MG63 (cell line): Measurements from ENCODE around the gene LCLAT1. TPM values are rescaled to one million over a fixed set of nuclear protein-coding genes. Genes with fewer than 3 reads are reported as not detected.
"Not testable (repeated sequence)": the region's sequence is repeated elsewhere in the genome, so short reads cannot be mapped to it uniquely, and the experiment has no call there.

Source experiments
- DNase-seq: peaks from one replicate; pipeline ENCODE4 v3.0.0-alpha.2; 2020
- H3K27me3 ChIP-seq: fragments of 250-450 bp; sonication (Bioruptor Pico); 2 replicates; pipeline ENCODE4 v1.5.1; 2020; ENCODE audit warnings: mild to moderate bottlenecking, moderate library complexity
- H3K36me3 ChIP-seq: fragments of 250-450 bp; sonication (Bioruptor Pico); 2 replicates; pipeline ENCODE4 v1.5.1; 2020; ENCODE audit warnings: mild to moderate bottlenecking, moderate library complexity
- H3K4me3 ChIP-seq: fragments of 250-450 bp; sonication (Bioruptor Pico); 2 replicates; pipeline ENCODE4 v1.5.1; 2020; ENCODE audit warnings: mild to moderate bottlenecking, moderate library complexity
- H3K9me3 ChIP-seq: fragments of 250-450 bp; sonication (Bioruptor Pico); 2 replicates; pipeline ENCODE4 v1.5.1; 2020; ENCODE audit warnings: mild to moderate bottlenecking, moderate library complexity
- total RNA-seq: library from RNA; depleted of rRNA; stranded (reverse); fragments of >200 nt; shearing (Covaris generic); gene quantifications from 2 replicates; pipeline ENCODE4 v1.2.3, GENCODE V29; 2014; ENCODE audit warnings: low replicate concordance

The LCLAT1 gene
- total RNA-seq, 1 experiment from 2014 or later = 12.0 TPM

GRCh38 chr2:30569946-30570345 lies 122.9 kb downstream of the LCLAT1 start:
- H3K27me3 ChIP-seq = no peaks in the 10 kb centered on the region
- no peaks in the 10 kb centered on the region for H3K36me3 ChIP-seq
- no peak overlapping the region for H3K4me3 ChIP-seq
- DNase-seq = no peak
- no peaks in the 10 kb centered on the region for H3K9me3 ChIP-seq

DNA sequence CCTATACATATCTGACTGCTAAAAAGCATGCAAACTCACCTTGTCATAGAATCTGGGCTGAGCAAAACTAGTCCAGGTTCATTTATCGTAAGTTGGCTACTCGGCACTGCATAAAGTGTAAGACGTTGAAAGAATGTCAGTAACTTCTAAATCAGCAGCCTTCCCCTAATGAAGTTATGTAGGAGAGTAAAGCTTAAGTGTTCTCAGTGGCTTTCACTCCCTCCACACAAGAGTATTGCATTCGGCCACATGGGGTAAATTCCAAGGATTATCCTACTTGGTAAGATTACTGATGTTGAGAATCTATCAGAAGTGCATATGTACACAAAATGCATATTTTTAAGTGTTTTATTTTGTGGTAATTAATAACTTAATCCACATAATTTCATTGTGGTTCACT lies 130.1 kb downstream of the LCLAT1 start:
- Histone ChIP-seq H3K9me3 (no peaks in the 10 kb centered on the region), H3K27me3 (no peaks in the 10 kb centered on the region)

DNA sequence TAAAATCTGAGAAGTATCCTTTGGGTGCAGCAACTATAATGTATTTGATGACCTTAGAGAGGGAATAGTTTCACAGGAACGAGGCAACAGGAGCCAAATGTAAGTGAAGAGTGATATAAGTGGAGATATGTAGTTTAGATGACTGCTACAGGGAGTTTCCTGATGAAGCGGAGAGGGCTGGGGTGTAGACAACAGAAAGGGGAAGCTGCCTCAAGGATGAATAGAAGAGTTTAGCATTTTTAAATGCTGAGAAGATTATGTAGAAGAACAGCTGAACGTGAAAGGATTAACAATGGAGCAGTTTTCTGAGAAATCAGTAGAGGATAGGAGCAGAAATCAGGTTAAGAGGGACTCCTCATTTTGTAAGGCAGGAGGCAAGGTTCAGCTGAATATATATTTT lies 133.3 kb downstream of the LCLAT1 start:
- H3K27me3 ChIP-seq = no peaks in the 10 kb centered on the region
- H3K36me3 ChIP-seq = no peaks in the 10 kb centered on the region
- DNase-seq = no peak
- no peak overlapping the region for H3K4me3 ChIP-seq
- H3K9me3 ChIP-seq = no peaks in the 10 kb centered on the region

More for the DNA sequence above, 130.1 kb downstream of the LCLAT1 start:
- no peak overlapping the region for H3K4me3 ChIP-seq
- no peak for DNase-seq
- no peaks in the 10 kb centered on the region for H3K36me3 ChIP-seq

DNA sequence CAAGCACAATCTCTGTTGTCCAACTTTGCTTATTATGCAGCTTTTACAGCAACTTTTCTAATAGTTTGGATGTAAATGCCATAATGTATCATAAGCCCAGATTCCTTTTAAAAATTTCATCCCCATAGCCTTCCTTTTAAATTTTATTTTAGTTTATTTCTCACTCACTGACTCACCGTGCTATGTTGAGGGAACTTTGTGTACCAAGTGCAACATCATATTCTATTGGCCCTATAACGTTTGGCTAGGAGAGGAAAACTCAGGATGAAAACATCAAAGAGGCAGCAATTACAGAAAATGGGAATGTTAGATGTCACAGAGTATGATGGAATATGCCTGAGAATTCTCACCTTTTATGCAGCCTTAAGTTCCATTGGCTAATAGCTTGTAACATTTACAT lies 135.5 kb downstream of the LCLAT1 start:
- H3K36me3 ChIP-seq = no peaks in the 10 kb centered on the region
- no peaks in the 10 kb centered on the region for H3K27me3 ChIP-seq
- H3K9me3 ChIP-seq = no peaks in the 10 kb centered on the region
- no peak overlapping the region for H3K4me3 ChIP-seq
- DNase-seq = no peak

DNA sequence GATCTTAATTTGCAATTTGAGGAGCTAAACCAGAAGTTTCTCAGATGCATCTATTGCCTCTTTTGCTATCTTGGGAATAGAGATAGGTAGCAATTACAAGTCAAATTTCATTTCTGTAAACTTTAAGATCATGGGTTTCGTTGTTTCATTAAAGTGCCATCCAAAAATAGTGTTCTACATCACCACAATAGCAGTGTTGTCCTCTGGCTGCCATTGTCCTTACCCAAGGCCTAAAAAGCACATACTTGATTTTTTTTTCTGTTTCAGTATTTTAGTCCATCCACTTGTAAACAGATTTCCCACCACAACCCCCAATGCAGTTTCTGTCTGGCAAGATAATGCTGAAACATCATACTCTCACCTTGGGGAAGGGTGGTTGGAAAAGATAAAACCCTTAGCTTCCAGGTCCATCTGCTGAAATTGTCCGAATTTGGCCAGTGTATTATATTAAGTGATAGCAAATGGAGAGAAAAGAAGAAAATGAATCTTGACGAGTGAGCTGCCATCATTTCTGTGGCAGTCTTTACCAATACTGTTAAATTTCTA lies 136.2 kb downstream of the LCLAT1 start:
- Histone ChIP-seq H3K36me3 (no peaks in the 10 kb centered on the region), H3K27me3 (no peaks in the 10 kb centered on the region), H3K9me3 (no peaks in the 10 kb centered on the region), H3K4me3 (no peak overlapping the region)
- DNase-seq = no peak

GRCh38 chr2:30584116-30584515 lies 137.1 kb downstream of the LCLAT1 start:
- Histone ChIP-seq H3K36me3 (no peaks in the 10 kb centered on the region), H3K4me3 (no peak overlapping the region), H3K9me3 (no peaks in the 10 kb centered on the region), H3K27me3 (no peaks in the 10 kb centered on the region)
- no peak for DNase-seq

- Histone ChIP-seq H3K27me3 (no peaks in the 10 kb centered on the region), H3K36me3 (no peaks in the 10 kb centered on the region), H3K9me3 (no peaks in the 10 kb centered on the region), H3K4me3 (no peak overlapping the region)
- no peak for DNase-seq
Observed at GRCh38 chr2:30588994-30589393, 141.9 kb downstream of the LCLAT1 start.

- H3K4me3 ChIP-seq = no peak overlapping the region
- no peaks in the 10 kb centered on the region for H3K36me3 ChIP-seq
- H3K9me3 ChIP-seq = no peaks in the 10 kb centered on the region
- no peak for DNase-seq
- H3K27me3 ChIP-seq = no peaks in the 10 kb centered on the region
Observed at GRCh38 chr2:30590407-30590806, 143.4 kb downstream of the LCLAT1 start.

- H3K36me3 ChIP-seq = no peaks in the 10 kb centered on the region
- no peaks in the 10 kb centered on the region for H3K27me3 ChIP-seq
- H3K4me3 ChIP-seq = no peak overlapping the region
- no peaks in the 10 kb centered on the region for H3K9me3 ChIP-seq
- DNase-seq = no peak
Observed at GRCh38 chr2:30591186-30591585, 144.1 kb downstream of the LCLAT1 start.

- H3K9me3 ChIP-seq = 0 out of 2 replicates have a peak, but pooled peaks cover 6% of the 10 kb centered on the region
- H3K27me3 ChIP-seq = no peaks in the 10 kb centered on the region
- no peak overlapping the region for H3K4me3 ChIP-seq
- no peak for DNase-seq
- peaks cover 7% of the 10 kb centered on the region for H3K36me3 ChIP-seq
Observed at GRCh38 chr2:30601375-30601774, 154.3 kb downstream of the LCLAT1 start.

DNA sequence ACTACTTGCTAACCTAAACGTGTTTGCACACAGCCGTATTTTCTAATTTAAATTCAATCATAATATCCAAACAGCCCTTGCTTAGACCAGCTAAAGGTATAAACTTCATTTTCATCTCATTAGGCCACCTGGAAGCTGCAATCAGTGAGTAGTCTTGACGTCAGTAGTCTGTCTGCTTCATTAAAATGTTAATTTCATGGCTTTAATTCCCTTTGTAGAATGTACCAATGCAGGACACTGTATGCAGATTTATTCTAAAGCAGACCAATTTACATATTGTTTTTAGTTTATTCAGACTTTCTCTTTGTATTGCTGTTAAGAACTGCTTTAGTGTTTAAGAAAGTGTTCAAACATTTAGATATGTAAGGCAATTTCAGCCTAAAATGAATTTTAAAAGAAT lies 158.2 kb downstream of the LCLAT1 start:
- peaks cover 7% of the 10 kb centered on the region for H3K36me3 ChIP-seq
- no peak for DNase-seq
- H3K27me3 ChIP-seq = no peaks in the 10 kb centered on the region

GRCh38 chr2:30608643-30609042 lies 161.6 kb downstream of the LCLAT1 start:
- Histone ChIP-seq H3K4me3 (no peak overlapping the region), H3K9me3 (no peaks in the 10 kb centered on the region), H3K27me3 (no peaks in the 10 kb centered on the region), H3K36me3 (no peaks in the 10 kb centered on the region)
- no peak for DNase-seq

More for the DNA sequence above, 158.2 kb downstream of the LCLAT1 start:
- H3K9me3 ChIP-seq = 0 out of 2 replicates have a peak, but pooled peaks cover 2% of the 10 kb centered on the region
- no peak overlapping the region for H3K4me3 ChIP-seq

DNA sequence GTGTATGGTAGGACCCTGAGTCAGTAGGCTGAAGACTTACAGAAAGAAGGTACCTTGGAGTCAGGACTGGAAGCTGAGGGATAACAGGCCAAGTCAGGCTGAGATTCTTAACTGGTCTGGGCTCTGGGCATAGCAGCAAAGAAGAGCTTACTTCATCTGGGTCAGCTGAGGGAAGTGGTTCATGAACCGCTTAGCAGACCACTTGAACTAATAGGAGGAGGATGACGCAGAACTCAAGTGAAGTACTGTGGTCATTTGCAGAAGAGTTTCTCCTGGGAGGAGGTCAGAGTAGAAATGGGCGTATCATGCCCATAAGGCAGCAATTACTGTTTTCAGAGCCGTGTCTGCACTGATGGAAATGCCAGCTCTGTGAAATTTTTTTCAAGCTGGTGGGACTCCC lies 164.5 kb downstream of the LCLAT1 start:
- no peaks in the 10 kb centered on the region for H3K27me3 ChIP-seq
- no peak for DNase-seq
- no peaks in the 10 kb centered on the region for H3K9me3 ChIP-seq
- H3K36me3 ChIP-seq = no peaks in the 10 kb centered on the region
- H3K4me3 ChIP-seq = no peak overlapping the region

DNA sequence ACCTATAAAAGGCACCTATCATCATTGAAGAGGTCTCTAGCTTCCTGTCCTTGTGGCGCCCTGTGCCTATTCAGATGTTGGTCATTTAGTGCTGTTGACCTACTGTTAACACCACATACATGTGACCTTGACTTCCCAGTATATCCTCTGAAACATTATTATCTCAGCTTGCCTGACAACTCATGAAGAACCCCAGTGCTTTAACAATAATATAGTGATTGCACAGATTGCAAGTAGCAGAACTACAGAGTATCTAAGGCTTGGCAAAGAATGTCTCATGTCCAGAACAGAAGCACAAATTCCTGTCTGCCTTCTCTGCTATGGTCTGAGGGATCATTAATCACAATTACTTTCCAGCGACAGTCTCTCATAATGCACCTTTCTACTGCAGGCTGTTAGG lies 165.3 kb downstream of the LCLAT1 start:
- H3K27me3 ChIP-seq = no peaks in the 10 kb centered on the region
- no peak overlapping the region for H3K4me3 ChIP-seq
- DNase-seq = no peak

GRCh38 chr2:30613001-30613400 lies 166.0 kb downstream of the LCLAT1 start:
- H3K27me3 ChIP-seq = no peaks in the 10 kb centered on the region
- no peaks in the 10 kb centered on the region for H3K36me3 ChIP-seq
- no peak overlapping the region for H3K4me3 ChIP-seq
- H3K9me3 ChIP-seq = no peaks in the 10 kb centered on the region
- no peak for DNase-seq

More for the DNA sequence above, 165.3 kb downstream of the LCLAT1 start:
- Histone ChIP-seq H3K9me3 (no peaks in the 10 kb centered on the region), H3K36me3 (no peaks in the 10 kb centered on the region)

DNA sequence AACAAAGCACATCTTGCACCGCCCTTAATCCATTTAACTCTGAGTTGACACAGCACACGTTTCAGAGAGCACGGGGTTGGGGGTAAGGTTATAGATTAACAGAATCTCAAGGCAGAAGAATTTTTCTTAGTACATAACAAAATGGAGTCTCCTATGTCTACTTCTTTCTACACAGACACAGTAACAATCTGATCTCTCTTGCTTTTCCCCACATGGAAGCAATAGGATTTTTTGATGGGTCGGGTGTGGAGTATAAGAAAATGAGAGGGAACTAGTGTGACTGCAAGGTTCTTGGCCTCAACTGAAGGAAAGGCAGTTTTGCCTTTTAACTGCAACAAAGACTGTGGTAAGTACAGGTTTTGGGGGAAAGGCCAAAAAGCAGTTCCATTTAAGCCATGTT lies 167.2 kb downstream of the LCLAT1 start:
- not testable (repeated sequence) for DNase-seq, H3K4me3 ChIP-seq, H3K27me3 ChIP-seq, H3K36me3 ChIP-seq, H3K9me3 ChIP-seq

GRCh38 chr2:30615926-30616325 lies 168.9 kb downstream of the LCLAT1 start:
- Histone ChIP-seq H3K4me3 (no peak overlapping the region), H3K9me3 (no peaks in the 10 kb centered on the region), H3K27me3 (no peaks in the 10 kb centered on the region), H3K36me3 (no peaks in the 10 kb centered on the region)
- no peak for DNase-seq

DNA sequence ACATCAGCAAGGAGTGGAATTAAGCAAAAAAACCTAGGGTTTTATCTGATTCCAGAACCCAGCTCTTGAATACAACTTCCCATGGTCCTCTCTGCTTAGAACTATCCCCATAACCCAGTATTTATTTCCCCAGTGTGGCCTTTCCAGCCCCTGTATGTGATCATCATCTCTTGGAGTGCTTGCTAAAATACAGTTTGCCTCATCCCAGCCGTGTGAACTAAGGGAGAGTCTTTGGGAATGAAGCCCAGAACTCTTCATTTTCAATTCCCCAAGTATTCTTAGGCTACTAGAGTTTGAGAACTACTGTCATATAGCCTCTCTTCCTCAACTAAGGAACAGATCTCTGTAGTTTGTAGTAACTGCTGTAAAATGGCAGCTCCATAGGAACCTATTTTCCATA lies 173.1 kb downstream of the LCLAT1 start:
- no peak for DNase-seq

GRCh38 chr2:30621836-30622235 lies 174.8 kb downstream of the LCLAT1 start:
- Histone ChIP-seq H3K4me3 (no peak overlapping the region), H3K27me3 (no peaks in the 10 kb centered on the region), H3K36me3 (no peaks in the 10 kb centered on the region), H3K9me3 (0 out of 2 replicates have a peak, but pooled peaks cover 2% of the 10 kb centered on the region)
- no peak for DNase-seq

More for the DNA sequence above, 173.1 kb downstream of the LCLAT1 start:
- H3K27me3 ChIP-seq = no peaks in the 10 kb centered on the region
- no peaks in the 10 kb centered on the region for H3K36me3 ChIP-seq
- H3K4me3 ChIP-seq = no peak overlapping the region
- H3K9me3 ChIP-seq = 0 out of 2 replicates have a peak, but pooled peaks cover under 1% of the 10 kb centered on the region
